HEK293 (cell line): ENCODE data around the gene LILRB1.
"Not testable (repeated sequence)": the region's sequence is repeated elsewhere in the genome, so short reads cannot be mapped to it uniquely, and the experiment has no call there.

Experiments used
- CTCF ChIA-PET: fragments of 350-600 bp; formaldehyde crosslinking; extraction: SDS; loops from one replicate; lab custom pipeline; 2021; ENCODE audit warnings: antibody characterized with exemption; lab: Yijun Ruan, JAX
- POLR2A ChIA-PET: fragments of 300-600 bp; formaldehyde crosslinking; extraction: SDS; loops from one replicate; lab custom pipeline; 2020; ENCODE audit warnings: antibody characterized with exemption, inconsistent platforms; lab: Yijun Ruan, JAX
- H3K27ac ChIP-seq: fragments of 200-500 bp; sonication (Bioruptor generic); 2 replicates; pipeline ENCODE4 v1.5.1; 2014; ENCODE audit warnings: low read depth, low read length, control low read depth, inconsistent platforms; ENCODE audit errors: extremely low read depth
- H3K36me3 ChIP-seq, 2 experiments: fragments of 200-500 bp in 1 of 2; sonication (Bioruptor generic) in 1 of 2; 1 replicate in 1 of 2; 2 replicates in 1 of 2; pipeline ENCODE4 v1.5.1; 2014 to 2017; ENCODE audit warnings: inconsistent platforms in 2 of 2, low read length in 2 of 2; ENCODE audit not compliant: control insufficient read depth in 2 of 2, insufficient read depth in 1 of 2
- H3K4me1 ChIP-seq: fragments of 200-500 bp; sonication (Bioruptor generic); 2 replicates; pipeline ENCODE4 v1.5.1; 2014; ENCODE audit warnings: mild to moderate bottlenecking, low read length, inconsistent platforms; ENCODE audit not compliant: control insufficient read depth, insufficient read depth
- H3K4me3 ChIP-seq: 2 replicates; pipeline ENCODE4 v1.5.1; 2011; ENCODE audit warnings: low read depth, mild to moderate bottlenecking, control low read depth, low read length, moderate library complexity
- H3K9me3 ChIP-seq: fragments of 200-500 bp; sonication (Bioruptor generic); 2 replicates; pipeline ENCODE4 v1.5.1; 2014; ENCODE audit warnings: low read depth, low read length, inconsistent platforms; ENCODE audit not compliant: control insufficient read depth, insufficient read depth
- ELK4 ChIP-seq: IDR thresholded peaks from 2 replicates; pipeline ENCODE4 v1.6.1; 2011; ENCODE audit warnings: mild to moderate bottlenecking, low read depth, low read length, borderline replicate concordance
- SP2 ChIP-seq: fragments of 450-650 bp; formaldehyde crosslinking; IDR thresholded peaks from 2 replicates; pipeline ENCODE4 v1.5.1; 2016; ENCODE audit warnings: missing biosample characterization, missing genetic modification characterization
- ZNF112 ChIP-seq: fragments of 450-650 bp; formaldehyde crosslinking; IDR thresholded peaks from 2 replicates; pipeline ENCODE4 v1.5.0; 2017; ENCODE audit warnings: missing biosample characterization, missing genetic modification characterization
- ZNF350 ChIP-seq: fragments of 450-650 bp; formaldehyde crosslinking; IDR thresholded peaks from 2 replicates; pipeline ENCODE4 v1.5.0; 2017; ENCODE audit warnings: missing biosample characterization, mild to moderate bottlenecking, missing genetic modification characterization
- ZNF658 ChIP-seq: fragments of 450-650 bp; formaldehyde crosslinking; IDR thresholded peaks from 2 replicates; pipeline ENCODE4; 2016; ENCODE audit warnings: missing biosample characterization, missing genetic modification characterization
- ZNF677 ChIP-seq: fragments of 450-650 bp; IDR thresholded peaks from 2 replicates; pipeline ENCODE4 v1.5.0; 2018; ENCODE audit warnings: missing biosample characterization, mild to moderate bottlenecking, missing genetic modification characterization, moderate library complexity
- ZNF785 ChIP-seq: fragments of 450-650 bp; formaldehyde crosslinking; IDR thresholded peaks from 2 replicates; pipeline ENCODE4 v1.5.1; 2016; ENCODE audit warnings: missing biosample characterization, missing genetic modification characterization
- TF ChIP-seq, protein P1 (sequence below): fragments of 450-650 bp; formaldehyde crosslinking; IDR thresholded peaks from 2 replicates; pipeline ENCODE4 v1.5.1; 2016; ENCODE audit warnings: missing biosample characterization, missing genetic modification characterization
- TF ChIP-seq, protein P2 (sequence below): fragments of 450-650 bp; formaldehyde crosslinking; IDR thresholded peaks from 2 replicates; pipeline ENCODE4 v1.5.1; 2016; ENCODE audit warnings: missing biosample characterization, missing genetic modification characterization
- TF ChIP-seq, protein P3 (sequence below): fragments of 450-650 bp; formaldehyde crosslinking; IDR thresholded peaks from 2 replicates; pipeline ENCODE4 v1.5.1; 2017; ENCODE audit warnings: missing biosample characterization, missing genetic modification characterization
- TF ChIP-seq, protein P4 (sequence below): fragments of 450-650 bp; formaldehyde crosslinking; IDR thresholded peaks from 2 replicates; pipeline ENCODE4 v1.5.1; 2016; ENCODE audit warnings: missing biosample characterization, missing genetic modification characterization, borderline replicate concordance
- TF ChIP-seq, protein P5 (sequence below): fragments of 450-650 bp; formaldehyde crosslinking; IDR thresholded peaks from 2 replicates; pipeline ENCODE4 v1.5.1; 2016; ENCODE audit warnings: missing biosample characterization, missing genetic modification characterization
- TF ChIP-seq, protein P6 (sequence below): fragments of 450-650 bp; formaldehyde crosslinking; IDR thresholded peaks from 2 replicates; pipeline ENCODE4 v1.5.1; 2016; ENCODE audit warnings: missing biosample characterization, missing genetic modification characterization

LILRB1 gene

GRCh38 chr19:54626757-54627156 lies 3.5 kb upstream of the LILRB1 start:
- Histone ChIP-seq H3K4me1 (no peaks in the 10 kb centered on the region), H3K27ac (no peak overlapping the region), H3K36me3 (no peaks in the 10 kb centered on the region), H3K4me3 (no peak overlapping the region), H3K9me3 (no peaks in the 10 kb centered on the region)
- ChIA-PET POLR2A (no interaction called here), CTCF (interaction anchor here (1.2 kb wide), 1 partner anchor 149 kb away, joined by 3 read pairs; no protein-coding TSS in a partner anchor)
- TF ChIP-seq, protein P1, sequence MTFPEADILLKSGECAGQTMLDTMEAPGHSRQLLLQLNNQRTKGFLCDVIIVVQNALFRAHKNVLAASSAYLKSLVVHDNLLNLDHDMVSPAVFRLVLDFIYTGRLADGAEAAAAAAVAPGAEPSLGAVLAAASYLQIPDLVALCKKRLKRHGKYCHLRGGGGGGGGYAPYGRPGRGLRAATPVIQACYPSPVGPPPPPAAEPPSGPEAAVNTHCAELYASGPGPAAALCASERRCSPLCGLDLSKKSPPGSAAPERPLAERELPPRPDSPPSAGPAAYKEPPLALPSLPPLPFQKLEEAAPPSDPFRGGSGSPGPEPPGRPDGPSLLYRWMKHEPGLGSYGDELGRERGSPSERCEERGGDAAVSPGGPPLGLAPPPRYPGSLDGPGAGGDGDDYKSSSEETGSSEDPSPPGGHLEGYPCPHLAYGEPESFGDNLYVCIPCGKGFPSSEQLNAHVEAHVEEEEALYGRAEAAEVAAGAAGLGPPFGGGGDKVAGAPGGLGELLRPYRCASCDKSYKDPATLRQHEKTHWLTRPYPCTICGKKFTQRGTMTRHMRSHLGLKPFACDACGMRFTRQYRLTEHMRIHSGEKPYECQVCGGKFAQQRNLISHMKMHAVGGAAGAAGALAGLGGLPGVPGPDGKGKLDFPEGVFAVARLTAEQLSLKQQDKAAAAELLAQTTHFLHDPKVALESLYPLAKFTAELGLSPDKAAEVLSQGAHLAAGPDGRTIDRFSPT (tag by site-specific recombination): no peak
- TF ChIP-seq, protein P2, sequence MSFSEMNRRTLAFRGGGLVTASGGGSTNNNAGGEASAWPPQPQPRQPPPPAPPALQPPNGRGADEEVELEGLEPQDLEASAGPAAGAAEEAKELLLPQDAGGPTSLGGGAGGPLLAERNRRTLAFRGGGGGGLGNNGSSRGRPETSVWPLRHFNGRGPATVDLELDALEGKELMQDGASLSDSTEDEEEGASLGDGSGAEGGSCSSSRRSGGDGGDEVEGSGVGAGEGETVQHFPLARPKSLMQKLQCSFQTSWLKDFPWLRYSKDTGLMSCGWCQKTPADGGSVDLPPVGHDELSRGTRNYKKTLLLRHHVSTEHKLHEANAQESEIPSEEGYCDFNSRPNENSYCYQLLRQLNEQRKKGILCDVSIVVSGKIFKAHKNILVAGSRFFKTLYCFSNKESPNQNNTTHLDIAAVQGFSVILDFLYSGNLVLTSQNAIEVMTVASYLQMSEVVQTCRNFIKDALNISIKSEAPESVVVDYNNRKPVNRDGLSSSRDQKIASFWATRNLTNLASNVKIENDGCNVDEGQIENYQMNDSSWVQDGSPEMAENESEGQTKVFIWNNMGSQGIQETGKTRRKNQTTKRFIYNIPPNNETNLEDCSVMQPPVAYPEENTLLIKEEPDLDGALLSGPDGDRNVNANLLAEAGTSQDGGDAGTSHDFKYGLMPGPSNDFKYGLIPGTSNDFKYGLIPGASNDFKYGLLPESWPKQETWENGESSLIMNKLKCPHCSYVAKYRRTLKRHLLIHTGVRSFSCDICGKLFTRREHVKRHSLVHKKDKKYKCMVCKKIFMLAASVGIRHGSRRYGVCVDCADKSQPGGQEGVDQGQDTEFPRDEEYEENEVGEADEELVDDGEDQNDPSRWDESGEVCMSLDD: no peak
- TF ChIP-seq, protein P3, sequence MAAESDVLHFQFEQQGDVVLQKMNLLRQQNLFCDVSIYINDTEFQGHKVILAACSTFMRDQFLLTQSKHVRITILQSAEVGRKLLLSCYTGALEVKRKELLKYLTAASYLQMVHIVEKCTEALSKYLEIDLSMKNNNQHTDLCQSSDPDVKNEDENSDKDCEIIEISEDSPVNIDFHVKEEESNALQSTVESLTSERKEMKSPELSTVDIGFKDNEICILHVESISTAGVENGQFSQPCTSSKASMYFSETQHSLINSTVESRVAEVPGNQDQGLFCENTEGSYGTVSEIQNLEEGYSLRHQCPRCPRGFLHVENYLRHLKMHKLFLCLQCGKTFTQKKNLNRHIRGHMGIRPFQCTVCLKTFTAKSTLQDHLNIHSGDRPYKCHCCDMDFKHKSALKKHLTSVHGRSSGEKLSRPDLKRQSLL (tag by site-specific recombination): no peak
- no peak for TF ChIP-seq ZNF350 (tag by site-specific recombination)
- TF ChIP-seq ELK4: no peak
- no peak for TF ChIP-seq ZNF112 (tag by site-specific recombination)
- no peak for TF ChIP-seq SP2 (tag by site-specific recombination)
- TF ChIP-seq, protein P4, sequence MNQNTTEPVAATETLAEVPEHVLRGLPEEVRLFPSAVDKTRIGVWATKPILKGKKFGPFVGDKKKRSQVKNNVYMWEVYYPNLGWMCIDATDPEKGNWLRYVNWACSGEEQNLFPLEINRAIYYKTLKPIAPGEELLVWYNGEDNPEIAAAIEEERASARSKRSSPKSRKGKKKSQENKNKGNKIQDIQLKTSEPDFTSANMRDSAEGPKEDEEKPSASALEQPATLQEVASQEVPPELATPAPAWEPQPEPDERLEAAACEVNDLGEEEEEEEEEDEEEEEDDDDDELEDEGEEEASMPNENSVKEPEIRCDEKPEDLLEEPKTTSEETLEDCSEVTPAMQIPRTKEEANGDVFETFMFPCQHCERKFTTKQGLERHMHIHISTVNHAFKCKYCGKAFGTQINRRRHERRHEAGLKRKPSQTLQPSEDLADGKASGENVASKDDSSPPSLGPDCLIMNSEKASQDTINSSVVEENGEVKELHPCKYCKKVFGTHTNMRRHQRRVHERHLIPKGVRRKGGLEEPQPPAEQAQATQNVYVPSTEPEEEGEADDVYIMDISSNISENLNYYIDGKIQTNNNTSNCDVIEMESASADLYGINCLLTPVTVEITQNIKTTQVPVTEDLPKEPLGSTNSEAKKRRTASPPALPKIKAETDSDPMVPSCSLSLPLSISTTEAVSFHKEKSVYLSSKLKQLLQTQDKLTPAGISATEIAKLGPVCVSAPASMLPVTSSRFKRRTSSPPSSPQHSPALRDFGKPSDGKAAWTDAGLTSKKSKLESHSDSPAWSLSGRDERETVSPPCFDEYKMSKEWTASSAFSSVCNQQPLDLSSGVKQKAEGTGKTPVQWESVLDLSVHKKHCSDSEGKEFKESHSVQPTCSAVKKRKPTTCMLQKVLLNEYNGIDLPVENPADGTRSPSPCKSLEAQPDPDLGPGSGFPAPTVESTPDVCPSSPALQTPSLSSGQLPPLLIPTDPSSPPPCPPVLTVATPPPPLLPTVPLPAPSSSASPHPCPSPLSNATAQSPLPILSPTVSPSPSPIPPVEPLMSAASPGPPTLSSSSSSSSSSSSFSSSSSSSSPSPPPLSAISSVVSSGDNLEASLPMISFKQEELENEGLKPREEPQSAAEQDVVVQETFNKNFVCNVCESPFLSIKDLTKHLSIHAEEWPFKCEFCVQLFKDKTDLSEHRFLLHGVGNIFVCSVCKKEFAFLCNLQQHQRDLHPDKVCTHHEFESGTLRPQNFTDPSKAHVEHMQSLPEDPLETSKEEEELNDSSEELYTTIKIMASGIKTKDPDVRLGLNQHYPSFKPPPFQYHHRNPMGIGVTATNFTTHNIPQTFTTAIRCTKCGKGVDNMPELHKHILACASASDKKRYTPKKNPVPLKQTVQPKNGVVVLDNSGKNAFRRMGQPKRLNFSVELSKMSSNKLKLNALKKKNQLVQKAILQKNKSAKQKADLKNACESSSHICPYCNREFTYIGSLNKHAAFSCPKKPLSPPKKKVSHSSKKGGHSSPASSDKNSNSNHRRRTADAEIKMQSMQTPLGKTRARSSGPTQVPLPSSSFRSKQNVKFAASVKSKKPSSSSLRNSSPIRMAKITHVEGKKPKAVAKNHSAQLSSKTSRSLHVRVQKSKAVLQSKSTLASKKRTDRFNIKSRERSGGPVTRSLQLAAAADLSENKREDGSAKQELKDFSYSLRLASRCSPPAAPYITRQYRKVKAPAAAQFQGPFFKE (tag by site-specific recombination): no peak
- no peak for TF ChIP-seq ZNF785 (tag by site-specific recombination)
- no peak for TF ChIP-seq ZNF658 (tag by site-specific recombination)
- TF ChIP-seq, protein P5, sequence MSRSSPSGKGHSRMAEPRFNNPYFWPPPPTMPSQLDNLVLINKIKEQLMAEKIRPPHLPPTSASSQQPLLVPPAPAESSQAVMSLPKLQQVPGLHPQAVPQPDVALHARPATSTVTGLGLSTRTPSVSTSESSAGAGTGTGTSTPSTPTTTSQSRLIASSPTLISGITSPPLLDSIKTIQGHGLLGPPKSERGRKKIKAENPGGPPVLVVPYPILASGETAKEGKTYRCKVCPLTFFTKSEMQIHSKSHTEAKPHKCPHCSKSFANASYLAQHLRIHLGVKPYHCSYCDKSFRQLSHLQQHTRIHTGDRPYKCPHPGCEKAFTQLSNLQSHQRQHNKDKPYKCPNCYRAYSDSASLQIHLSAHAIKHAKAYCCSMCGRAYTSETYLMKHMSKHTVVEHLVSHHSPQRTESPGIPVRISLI (tag by site-specific recombination): no peak
- TF ChIP-seq, protein P6, sequence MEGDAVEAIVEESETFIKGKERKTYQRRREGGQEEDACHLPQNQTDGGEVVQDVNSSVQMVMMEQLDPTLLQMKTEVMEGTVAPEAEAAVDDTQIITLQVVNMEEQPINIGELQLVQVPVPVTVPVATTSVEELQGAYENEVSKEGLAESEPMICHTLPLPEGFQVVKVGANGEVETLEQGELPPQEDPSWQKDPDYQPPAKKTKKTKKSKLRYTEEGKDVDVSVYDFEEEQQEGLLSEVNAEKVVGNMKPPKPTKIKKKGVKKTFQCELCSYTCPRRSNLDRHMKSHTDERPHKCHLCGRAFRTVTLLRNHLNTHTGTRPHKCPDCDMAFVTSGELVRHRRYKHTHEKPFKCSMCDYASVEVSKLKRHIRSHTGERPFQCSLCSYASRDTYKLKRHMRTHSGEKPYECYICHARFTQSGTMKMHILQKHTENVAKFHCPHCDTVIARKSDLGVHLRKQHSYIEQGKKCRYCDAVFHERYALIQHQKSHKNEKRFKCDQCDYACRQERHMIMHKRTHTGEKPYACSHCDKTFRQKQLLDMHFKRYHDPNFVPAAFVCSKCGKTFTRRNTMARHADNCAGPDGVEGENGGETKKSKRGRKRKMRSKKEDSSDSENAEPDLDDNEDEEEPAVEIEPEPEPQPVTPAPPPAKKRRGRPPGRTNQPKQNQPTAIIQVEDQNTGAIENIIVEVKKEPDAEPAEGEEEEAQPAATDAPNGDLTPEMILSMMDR: no peak
- no peak for TF ChIP-seq ZNF677

DNA sequence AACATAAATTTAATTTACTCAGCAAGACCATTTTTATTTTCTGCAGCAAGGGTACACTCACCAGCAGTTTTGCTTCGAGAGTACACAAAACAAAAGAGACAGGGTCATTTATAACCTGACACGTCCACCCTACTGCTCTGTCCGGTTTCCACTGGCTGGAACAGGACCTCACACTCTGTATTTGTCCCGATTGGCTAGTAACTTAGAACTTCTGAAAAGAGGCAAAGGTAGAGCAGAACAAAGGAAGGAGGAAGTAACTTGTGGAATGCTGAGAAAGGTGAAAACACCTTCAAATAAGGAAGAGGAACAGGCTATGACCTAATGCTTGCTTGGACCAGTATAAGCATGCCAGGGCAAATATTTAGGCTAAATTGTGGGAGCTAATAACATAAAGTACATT lies 2.4 kb upstream of the LILRB1 start:
- H3K4me1 ChIP-seq, H3K4me3 ChIP-seq, H3K9me3 ChIP-seq, H3K27ac ChIP-seq, POLR2A ChIA-PET, H3K36me3 ChIP-seq: not testable (repeated sequence)
- CTCF ChIA-PET: interaction anchor here (1.2 kb wide), 1 partner anchor 150 kb away, joined by 3 read pairs; no protein-coding TSS in a partner anchor
